Stimulated activated CD8-positive, alpha-beta memory T cell treated with anti-CD3 and anti-CD28 coated beads, Interleukin-7, amount 100 ng/mL, for 24 hours (primary cell): ENCODE data around the gene MALRD1.

ENCODE experiments used
- DNase-seq: peaks from one replicate; pipeline ENCODE4 v3.0.0-alpha.2; 2020; ENCODE audit warnings: low read depth

Gene MALRD1

DNA sequence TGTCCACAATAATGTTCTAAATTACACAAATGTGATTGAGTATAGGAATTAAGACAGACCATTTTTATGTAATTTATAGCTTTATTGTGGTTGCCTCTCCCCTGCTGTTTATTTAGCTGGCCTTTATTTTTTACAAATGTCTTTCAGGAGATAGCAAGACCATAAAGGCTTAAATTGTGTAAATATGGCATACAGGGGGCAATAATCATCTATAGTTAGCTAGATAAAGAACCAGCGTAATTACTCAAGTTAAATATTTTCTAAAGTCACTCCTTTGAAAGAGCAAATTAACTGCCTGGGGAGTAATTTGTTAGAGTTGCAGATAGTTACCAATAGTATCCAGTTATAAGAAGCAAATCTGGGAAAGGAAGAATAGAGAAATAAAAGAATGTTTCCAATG, at the start of gene MALRD1:
Gene MALRD1 (plus strand): TSS at position 313 of the 400 bp plus-strand sequence. CDS start 138 bp downstream, outside the sequence.
- no peak for DNase-seq

DNA sequence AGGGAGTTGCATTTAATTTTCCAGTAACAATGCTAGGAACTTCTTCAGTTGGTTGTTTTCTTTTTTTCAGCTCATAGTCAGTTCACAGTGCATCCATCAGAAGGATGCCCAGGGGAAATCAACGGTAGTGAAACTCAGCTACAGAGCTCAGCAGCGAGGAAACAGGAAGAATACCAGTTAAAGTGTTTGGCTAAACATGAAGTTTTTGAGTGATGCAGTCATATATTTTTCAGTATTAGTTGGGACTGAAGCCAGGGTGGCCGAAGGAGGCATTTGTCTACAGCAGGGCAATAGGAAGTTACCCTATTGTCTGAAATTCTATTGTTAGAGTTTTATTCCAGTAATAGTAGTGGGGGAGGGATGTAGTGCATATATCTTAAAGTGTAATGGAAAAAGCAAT, 45.3 kb upstream of the MALRD1 start:
- DNase-seq: no peak

DNA sequence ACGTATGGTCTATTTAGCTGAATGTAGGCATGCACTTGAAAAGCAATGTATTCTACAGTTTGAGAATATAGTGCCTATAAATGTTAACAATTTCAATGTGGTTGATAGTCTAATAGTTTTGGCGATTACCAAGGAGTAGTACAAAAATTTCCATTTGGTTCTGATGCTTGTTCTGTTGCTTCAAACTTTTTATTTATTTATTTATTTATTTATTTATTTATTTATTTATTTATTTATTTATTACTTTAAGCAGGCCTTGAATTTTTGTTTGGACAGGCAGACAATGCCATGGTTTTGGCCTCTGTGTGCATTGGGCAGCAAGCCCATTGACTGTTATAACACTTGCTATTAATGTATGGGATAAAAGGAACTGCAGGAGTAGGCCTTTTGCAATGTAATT, 36.5 kb upstream of the MALRD1 start:
- DNase-seq: no peak

DNA sequence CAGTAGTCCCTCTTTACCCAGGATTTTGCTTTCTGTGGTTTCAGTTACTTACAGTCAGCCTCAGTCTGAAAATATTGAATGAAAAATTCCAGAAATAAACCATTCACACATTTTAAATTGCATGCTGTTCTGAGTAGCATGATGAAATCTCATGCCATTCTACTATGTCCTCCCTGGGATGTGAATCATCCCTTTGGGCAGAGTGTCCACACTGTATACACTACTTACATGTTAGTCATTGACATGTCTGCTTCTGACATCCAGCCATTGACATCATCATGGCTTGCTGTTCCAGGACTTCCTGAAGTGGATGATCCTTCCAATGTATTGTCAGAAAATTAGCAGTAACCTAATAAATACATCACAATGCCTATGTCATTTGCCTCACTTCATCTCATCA, 34.6 kb upstream of the MALRD1 start:
- no peak for DNase-seq

DNA sequence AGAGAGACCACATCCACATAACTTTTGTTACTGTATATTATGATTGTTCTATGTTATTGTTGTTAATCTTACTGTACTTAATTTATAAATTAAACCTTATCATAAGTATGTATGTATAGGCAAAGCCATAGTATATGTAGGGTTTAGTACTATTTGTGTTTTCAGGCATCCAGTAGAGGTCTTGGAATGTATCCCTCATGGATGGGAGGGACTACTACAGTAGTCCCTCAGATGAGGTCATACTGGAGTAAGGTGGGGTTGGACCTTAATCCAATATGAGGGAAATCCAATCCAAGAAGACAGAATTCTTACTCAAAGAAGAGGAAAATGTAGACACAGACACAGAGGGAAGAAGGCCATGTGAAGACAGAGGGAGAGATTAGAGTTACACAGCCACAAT, 34.1 kb upstream of the MALRD1 start:
- DNase-seq: no peak

DNA sequence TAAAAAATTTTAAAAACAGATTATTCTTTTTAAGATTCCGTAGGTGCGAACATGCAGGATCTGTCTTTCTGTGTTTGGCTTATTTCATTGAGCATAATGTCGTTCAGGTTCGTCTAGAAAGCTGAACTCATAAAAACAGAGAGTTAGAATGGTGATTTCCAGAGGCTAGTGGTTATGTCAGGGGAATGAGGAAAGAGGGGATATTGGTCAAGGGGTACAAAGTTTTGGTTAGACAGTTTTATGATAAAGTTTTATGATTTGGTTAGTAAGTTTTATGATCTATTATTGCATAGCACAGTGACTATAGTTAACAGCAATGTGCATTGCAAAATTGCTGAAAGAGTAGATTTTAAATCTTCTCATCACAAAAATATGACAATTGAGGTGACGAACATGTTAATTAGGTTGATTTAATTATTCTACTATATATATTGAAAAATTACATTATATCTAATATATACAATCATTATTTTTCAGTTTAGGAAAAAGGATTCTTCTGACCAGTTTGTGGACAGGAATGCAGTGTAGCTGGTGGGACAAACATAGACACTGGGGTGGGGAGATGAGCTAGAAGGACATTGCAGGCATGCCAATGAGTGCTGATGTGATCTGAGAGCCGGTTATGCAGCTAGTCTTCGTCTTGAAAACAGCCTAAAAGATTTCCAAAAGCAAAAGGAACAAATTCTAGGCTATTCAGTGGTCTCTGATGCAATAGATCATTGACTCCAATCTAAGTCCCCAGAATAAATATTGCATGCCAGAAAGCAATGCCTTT, 31.3 kb upstream of the MALRD1 start:
- DNase-seq: no peak

DNA sequence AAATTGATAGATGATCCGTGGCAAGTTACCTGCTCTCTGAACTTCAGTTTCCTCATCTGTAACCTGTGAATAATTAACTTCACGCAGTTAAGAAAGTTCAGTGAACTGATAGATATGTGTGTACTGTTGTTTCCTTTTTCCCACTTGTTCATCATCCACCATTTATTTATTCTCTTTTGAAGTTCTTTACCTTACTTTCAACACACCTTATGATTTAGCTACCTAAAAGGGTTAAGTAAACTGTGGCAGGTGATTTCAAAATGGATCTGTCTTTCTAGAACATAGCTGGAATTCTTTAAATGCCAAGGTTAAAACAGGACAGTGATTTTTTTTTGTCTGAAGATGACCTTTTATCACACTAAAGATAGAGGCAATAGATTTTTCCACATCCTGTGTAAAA, 27.4 kb upstream of the MALRD1 start:
- DNase-seq: no peak

DNA sequence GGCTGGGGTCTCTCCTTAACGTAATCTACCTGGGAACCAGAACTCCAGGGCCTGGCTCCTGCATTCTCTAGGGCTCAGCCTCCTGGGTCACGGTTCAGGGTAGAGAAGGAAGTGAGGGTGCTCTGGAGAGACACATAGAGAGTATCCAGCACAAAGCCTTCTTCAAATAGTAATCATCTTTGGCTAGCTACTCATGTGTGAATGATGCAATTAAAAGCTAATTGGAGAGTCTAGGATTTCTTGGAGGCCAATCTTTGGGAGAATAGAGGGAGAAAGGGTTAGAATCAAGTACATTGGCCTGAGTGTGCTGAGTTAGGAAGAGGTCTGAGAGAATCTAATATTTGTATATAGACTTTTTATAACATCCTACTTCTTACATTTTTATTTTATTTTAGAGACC, 24.0 kb upstream of the MALRD1 start:
- DNase-seq: no peak

DNA sequence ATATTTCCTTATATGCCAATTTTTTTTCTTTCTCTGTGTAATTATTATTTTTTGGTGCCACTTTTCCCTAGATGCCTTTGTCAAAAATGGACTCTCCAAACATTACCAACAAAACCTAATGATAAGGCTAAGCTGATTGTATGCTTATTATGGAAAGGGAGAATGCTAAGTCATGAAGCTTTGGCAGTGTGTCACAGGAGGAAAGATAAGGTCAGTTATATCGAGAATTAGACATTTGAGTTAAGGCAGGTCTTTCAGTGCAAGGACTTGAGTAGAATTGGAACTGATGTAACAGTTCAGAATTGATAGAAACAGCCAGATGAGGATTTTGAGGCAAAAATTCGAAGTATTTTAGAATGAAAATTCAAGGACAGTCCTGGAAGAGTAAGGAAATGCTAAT, 16.8 kb upstream of the MALRD1 start:
- DNase-seq: no peak

DNA sequence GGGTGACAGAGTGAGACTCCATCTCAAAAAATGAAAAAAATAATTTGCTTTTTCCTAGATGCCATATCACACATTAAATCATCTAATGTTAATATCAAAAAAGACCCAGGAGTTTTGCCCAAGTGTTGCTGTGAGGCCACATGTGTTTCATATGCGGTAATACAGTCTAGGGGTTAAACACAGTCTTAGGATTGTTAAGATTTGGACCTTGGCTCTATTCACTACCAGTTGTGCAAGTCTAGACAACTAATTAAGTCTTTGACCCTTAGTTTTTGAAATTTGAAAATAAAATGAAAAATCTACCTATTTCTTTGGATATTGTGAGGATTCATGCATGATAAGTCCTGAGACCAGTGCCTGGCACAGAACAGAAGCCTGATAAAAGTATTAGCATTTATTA, 14.9 kb upstream of the MALRD1 start:
- no peak for DNase-seq

DNA sequence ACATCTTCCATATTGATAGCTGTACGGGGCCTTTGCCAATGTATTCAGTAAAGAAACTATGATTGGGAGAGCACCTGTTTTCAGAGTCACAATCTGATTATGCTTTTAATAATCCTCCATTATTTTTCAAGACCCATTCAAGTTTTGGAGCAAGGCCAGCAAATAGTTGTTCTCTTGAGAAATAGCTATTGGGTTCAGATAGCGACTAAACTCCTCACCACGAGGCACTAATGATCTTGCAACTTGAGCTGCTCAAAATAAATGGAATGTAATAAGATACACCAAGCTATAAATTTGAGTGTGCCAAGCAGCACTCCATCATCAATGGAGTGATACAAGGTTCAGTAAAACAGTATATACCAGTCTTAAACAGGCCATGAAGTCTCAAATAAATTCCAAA, 7.4 kb upstream of the MALRD1 start:
- no peak for DNase-seq

DNA sequence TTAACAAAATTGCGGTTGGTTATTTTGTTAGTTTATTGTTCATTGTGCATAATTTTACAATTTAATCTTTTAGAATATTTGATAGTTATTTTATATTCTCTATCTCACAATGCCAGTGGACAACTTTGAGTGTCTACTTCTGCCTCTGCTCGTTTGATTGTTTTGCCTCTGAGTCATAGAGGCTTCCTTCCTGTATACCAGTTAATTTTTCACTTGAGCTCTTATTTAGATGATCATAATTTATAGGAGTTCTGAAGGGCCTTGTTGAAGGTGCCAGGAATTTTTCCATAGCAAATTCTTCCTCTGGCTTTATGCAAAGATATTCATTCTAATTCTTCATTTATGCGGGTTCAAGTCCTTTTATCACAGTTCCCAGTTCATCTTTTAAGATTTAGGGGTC, 5.2 kb upstream of the MALRD1 start:
- no peak for DNase-seq

DNA sequence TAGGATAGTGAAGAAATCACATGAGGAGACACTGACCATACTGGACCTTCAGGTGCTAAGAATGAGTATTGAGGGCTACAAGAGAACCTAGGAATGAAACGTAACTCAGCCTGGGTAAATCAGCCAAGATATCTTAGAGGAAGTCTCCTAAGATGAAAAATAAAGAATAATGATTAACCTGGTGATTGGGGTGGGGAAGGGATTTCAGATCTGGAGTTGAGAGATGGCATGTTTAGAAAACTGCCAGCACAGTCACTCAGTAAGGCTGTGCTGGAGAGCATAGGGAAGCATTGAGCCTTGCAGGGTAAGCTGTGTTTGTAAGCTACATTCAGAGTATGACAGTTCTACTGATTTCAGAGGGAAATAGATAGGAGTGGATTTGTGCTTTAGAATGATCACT, 1.9 kb upstream of the MALRD1 start:
- DNase-seq: no peak

DNA sequence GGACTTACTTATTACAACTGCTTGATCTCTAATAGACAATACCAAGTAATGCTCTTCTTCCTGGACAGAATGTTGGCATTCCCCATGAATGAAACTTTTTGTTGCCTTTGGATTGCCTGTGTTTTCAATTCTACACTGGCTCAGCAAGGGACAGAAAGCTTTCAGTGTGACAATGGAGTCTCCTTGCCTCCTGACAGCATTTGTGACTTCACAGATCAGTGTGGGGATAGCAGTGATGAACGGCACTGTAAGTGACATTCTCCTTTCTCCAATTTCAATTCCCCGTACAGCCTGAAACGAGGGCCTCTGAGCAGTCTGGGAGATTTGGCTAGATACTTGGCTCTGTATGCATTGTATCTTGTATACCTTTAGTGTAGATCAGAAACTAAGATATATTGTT, 290 bp downstream of the MALRD1 start:
- DNase-seq: no peak

DNA sequence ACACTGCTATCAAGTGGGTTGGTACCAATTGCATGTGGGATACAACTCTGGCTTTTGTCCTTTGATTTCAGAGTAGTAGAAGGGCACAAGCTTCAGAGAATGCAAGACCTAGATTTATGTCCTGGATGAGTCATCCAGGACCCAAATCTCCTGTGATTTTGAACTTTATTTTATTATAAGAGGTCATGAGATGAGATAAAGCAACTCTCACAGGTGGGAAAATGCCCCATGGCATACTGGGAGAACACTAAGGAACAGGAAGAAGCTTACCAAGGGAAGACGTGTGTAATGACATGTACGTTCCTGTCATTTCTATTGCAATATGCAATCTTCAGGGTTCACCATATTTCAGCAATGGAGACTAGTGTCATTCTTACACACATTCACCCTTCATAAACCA, 966 bp downstream of the MALRD1 start:
- DNase-seq: no peak

DNA sequence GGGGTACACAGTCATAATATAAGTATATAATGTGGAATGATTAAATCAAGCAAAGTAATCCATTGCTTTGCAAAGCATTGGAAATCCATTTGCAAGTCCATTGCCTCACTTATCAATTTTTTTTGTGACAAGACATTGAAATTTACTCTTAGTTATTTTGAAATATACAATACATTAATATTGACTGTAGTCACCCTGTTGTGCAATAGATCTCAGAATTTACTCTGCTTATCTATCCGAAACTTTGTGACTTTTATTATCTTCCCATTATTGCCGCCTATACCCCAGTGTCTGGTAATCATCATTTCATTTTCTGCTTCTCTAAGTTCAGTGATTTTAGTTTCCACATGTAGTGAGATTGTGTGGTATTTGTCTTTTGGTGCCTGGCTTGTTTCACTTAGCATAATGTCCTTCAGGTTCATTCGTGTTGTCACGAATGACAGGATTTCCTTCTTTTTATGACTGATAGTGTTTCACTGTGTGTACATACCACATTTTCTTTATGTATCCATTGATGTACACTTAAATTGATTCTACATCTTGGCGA, 5.8 kb downstream of the MALRD1 start:
- no peak for DNase-seq

DNA sequence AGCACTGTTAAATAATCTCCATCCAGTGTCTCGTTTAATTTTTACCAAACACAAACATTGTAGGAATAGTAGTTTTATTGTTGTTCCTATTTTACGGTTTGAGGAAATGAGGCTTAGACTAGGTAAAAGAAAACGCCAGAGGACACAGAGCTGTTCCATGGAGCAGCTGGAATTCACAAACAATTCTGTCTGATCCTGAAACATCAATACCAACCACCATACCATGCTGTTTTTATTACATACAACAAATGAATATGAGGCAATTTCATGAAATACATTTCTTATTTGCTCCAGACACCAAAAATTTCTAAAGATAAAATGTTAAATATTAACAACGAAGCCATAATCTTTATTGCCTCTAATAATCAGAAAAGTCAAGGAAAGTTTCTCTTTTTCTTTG, 9.4 kb downstream of the MALRD1 start:
- DNase-seq: no peak

DNA sequence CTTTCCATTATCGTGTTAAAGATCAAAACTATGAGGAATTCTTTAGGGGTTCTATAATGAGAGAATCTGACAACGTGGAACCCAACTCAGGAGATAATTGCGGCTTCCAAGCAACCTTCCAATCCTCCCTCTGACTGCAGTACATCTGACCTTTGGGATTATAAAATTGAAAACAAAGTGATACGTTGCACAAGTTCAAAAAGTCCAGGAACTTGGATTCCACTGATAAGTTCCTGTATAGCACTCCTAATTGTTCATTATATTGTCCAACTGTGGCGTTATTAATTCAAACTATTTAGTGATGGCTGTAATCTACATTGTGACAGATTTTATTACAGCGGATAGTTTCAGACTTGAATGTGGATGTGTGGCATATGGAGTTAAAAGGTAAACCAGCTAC, 15.4 kb downstream of the MALRD1 start:
- DNase-seq: no peak

DNA sequence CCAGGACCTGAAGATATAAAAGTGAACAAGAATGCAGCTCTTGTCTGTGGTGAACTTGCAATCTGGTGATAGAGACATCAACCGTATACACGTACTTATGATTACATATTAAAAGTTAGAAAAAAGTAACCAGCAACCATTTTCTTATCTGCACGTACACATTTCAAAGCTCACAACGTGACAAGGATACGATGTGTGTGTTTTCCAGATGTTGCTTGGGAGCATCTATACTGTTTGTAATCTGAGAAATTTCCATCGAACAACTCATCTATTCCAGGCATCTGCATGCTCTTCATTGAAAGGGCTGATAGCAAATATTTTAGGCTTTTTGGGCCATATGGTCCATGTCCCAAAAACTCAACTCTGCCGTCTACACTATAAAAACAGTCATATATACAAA, 23.3 kb downstream of the MALRD1 start:
- DNase-seq: no peak

DNA sequence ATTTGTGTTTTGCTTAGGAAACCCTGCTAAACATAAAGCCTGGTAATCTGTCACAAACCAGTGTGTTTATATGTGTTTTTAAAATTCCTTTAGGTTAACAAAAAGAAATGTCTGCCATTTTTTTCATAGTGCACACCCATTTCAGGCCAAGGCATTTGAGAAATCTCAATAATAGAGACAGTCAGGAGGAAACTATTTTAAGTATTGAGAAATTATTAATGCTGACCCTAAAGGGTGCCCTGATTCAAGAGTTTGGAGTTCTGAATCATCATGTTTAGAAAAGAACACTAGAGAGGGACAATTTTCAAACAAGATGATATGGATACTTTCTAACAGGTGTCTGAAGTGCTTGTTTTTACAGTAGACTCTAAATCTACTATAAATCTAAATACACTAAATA, 28.7 kb downstream of the MALRD1 start:
- DNase-seq: no peak

DNA sequence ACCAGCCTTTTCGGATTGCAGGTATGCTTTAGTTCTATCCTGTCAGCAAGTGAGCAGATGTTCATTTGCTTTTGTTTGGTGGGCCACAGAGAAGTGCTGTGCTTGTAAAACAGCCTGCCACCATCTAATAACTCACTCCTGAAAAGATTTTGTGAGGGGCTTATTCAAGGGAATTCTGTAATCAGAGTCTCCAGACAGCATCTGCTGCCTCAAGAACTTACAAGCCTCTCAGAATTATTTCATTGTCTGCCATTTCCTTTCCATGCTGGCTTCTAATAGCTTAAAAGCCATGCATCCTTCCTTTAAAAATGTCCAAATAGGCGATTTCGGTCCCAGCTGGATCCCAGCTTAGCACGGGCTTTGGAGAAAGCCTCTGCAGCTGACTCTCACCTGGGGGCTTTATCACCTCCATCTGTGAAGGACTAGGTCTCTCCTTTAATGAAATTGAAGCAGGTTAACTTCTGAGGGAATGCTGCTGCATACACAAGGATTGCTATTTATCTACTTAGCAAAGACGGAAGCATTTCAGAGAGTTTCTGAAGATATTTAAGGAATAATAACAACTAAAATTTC, 48.0 kb downstream of the MALRD1 start:
- DNase-seq: no peak

DNA sequence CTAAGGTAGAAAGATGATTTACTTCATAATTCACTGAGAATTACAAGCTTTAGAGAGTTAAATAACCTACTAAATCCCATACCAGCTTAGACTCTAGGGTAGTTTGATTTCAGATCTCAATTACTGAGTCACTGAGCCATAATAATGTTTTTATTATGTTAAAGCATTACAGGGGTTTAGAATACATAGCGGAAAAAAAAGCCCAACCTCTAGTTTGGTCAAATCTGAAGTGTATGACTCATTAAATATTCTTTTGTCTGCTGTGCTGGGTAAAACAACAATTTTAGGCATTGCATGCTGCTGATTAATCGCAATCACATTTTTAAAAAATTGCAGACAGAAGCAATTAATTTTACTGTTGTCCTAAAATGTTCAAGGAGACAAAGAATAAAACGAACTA, 48.5 kb downstream of the MALRD1 start:
- no peak for DNase-seq

DNA sequence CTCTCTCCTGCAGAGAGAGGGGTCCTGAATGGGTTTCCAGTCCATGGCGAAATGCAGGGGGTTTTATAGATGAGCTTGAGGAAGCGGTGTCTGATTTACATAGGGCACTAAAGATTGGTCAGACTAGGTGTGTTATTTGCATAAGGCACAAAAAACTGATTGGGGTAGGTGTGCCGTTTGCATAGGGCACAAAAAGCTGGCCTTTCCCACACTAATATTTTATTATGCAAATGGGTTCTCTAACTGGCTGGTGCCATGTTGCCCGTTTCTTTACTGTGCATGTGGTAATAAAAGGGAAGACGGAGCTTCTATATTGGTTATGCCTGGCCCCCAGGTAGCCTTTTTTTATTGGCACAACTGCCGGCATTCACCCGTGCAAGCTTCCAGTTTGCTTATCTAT, 50.2 kb downstream of the MALRD1 start:
- no peak for DNase-seq

DNA sequence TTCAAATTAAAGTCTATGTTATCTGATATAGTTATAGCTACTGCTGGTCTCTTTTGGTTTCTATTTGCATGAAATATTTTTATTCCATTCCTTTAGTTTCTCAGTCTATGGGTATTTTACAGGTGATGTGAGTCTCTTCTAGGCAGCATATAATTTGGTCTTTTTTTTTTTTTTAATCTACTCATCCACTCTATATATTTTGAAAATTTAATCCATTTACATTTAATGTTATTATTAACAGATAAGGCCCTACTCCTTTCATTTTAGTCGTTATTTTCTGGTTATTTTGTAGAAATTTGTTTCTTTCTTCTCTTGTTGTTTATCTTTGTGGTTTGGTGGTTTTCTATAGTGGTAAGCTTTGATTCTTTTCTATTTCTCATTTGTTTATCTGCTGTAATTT, 58.8 kb downstream of the MALRD1 start:
- no peak for DNase-seq
